GM12878 (cell line): Measurements from ENCODE around the gene C15orf40. TPM values are rescaled to one million over a fixed set of nuclear protein-coding genes. Genes with fewer than 3 reads are reported as not detected.

Source experiments
- ATAC-seq: fragments of 200-7000 bp; cut with Tn5 transposase; 3 replicates; pipeline ENCODE4 v1.9.1; 2020; ENCODE audit warnings: mild to moderate bottlenecking, moderate library complexity
- BruUV-seq: library from RNA; stranded (reverse); fragments of 400-500 nt; replicated peaks from 2 replicates; lab custom pipeline; 2021; lab: Mats Ljungman, UMichigan
- CTCF ChIA-PET: fragments of 300-600 bp; sonication (Branson Sonifier 250); formaldehyde crosslinking; extraction: SDS; loops from one replicate; lab custom pipeline; 2021; ENCODE audit warnings: inconsistent platforms; lab: Yijun Ruan, JAX
- POLR2A ChIA-PET: fragments of 350-600 bp; formaldehyde crosslinking; extraction: SDS; loops from one replicate; lab custom pipeline; 2021; ENCODE audit warnings: inconsistent platforms; lab: Charles Lee
- RAD21 ChIA-PET: fragments of 300-600 bp; sonication (Branson Sonifier 250); formaldehyde crosslinking; loops from one replicate; lab custom pipeline; 2023; ENCODE audit warnings: antibody characterized with exemption; ENCODE audit not compliant: unreplicated experiment; lab: Charles Lee
- SMC1A ChIA-PET: fragments of 300-600 bp; sonication (Branson Sonifier 250); formaldehyde crosslinking; loops from one replicate; lab custom pipeline; 2023; ENCODE audit not compliant: unreplicated experiment, uncharacterized antibody; lab: Charles Lee
- DNase-seq: peaks from one replicate; pipeline ENCODE4 v3.0.0-alpha.2; 2011; ENCODE audit warnings: low read depth, low spot score
- FAIRE-seq: peaks from 3 replicates; lab custom pipeline; 2011; peaks lifted over from hg19 to GRCh38; lab: Jason Lieb, UNC
- H2AFZ ChIP-seq: 2 replicates; pipeline ENCODE4 v1.6.0; 2011; ENCODE audit warnings: low read depth, low read length, control low read depth; ENCODE audit not compliant: control insufficient read depth
- H3K27ac ChIP-seq: 2 replicates; pipeline ENCODE4 v1.5.1; 2011; ENCODE audit warnings: control low read depth; ENCODE audit not compliant: control insufficient read depth, insufficient read depth
- H3K27me3 ChIP-seq, 2 experiments: replicated peaks in 1 of 2; 2 replicates each; pipeline versions ENCODE4 v1.6.0 to v1.6.1; 2011; ENCODE audit warnings: low read length in 1 of 2; ENCODE audit not compliant: control insufficient read depth in 2 of 2, insufficient read depth in 2 of 2
- H3K36me3 ChIP-seq, 2 experiments: 2 replicates each; pipeline ENCODE4 v1.5.1; 2011; ENCODE audit warnings: low read length in 1 of 2; ENCODE audit not compliant: control insufficient read depth in 2 of 2, insufficient read depth in 2 of 2
- H3K4me1 ChIP-seq: 2 replicates; pipeline ENCODE4 v1.6.1; 2011; ENCODE audit warnings: mild to moderate bottlenecking, low read length, moderate library complexity, mixed read lengths; ENCODE audit not compliant: control insufficient read depth, insufficient read depth
- H3K4me2 ChIP-seq: 2 replicates; pipeline ENCODE4 v1.6.0; 2011; ENCODE audit warnings: control low read depth; ENCODE audit not compliant: control insufficient read depth, insufficient read depth
- H3K4me3 ChIP-seq: fragments of 200-600 bp; sonication (generic); 2 replicates; pipeline ENCODE4 v1.5.1; 2016
- H3K79me2 ChIP-seq: 2 replicates; pipeline ENCODE4 v1.6.0; 2011; ENCODE audit warnings: low read length; ENCODE audit not compliant: control insufficient read depth, insufficient read depth
- H3K9ac ChIP-seq: 2 replicates; pipeline ENCODE4 v1.8.0; 2011; ENCODE audit warnings: low read length, control low read depth, mixed read lengths; ENCODE audit not compliant: control insufficient read depth, insufficient read depth
- H3K9me3 ChIP-seq: replicated peaks from 3 replicates; pipeline ENCODE4 v1.5.1; 2011; ENCODE audit warnings: mild to moderate bottlenecking, low read length; ENCODE audit not compliant: control insufficient read depth, insufficient read depth
- H4K20me1 ChIP-seq: 2 replicates; pipeline ENCODE4 v1.6.0; 2011; ENCODE audit not compliant: control insufficient read depth, insufficient read depth
- ATF2 ChIP-seq: IDR thresholded peaks from 2 replicates; pipeline ENCODE4 v1.6.1; 2012; ENCODE audit warnings: low read length, inconsistent platforms
- HCFC1 ChIP-seq: fragments of 150-350 bp; IDR thresholded peaks from 2 replicates; pipeline ENCODE4 v1.6.1; 2014; ENCODE audit warnings: low read length
- NFXL1 ChIP-seq: fragments of 450-650 bp; IDR thresholded peaks from 2 replicates; pipeline ENCODE4 v1.6.1; 2017; ENCODE audit warnings: antibody characterized with exemption, mild to moderate bottlenecking, borderline replicate concordance
- POLR2A ChIP-seq: IDR thresholded peaks from 2 replicates; pipeline ENCODE4 v1.6.1; 2011; ENCODE audit warnings: low read depth, mild to moderate bottlenecking, low read length
- RAD51 ChIP-seq: fragments of 450-650 bp; IDR thresholded peaks from 2 replicates; pipeline ENCODE4 v1.6.1; 2016; ENCODE audit warnings: moderate library complexity, mild to moderate bottlenecking, inconsistent platforms
- USF2 ChIP-seq: IDR thresholded peaks from 2 replicates; pipeline ENCODE4 v1.6.1; 2011; ENCODE audit warnings: low read depth, low read length, improper control_type of control experiment, borderline replicate concordance
- YBX1 ChIP-seq: fragments of 450-650 bp; IDR thresholded peaks from 2 replicates; pipeline ENCODE4 v1.6.1; 2016; ENCODE audit warnings: antibody characterized with exemption
- ZNF622 ChIP-seq: fragments of 450-650 bp; IDR thresholded peaks from 2 replicates; pipeline ENCODE4 v1.6.1; 2017; ENCODE audit warnings: mild to moderate bottlenecking, inconsistent platforms
- WGBS: methylation state at CpG from one replicate; pipeline ENCODE4 v1.1.6; 2016; ENCODE audit warnings: low lambda C conversion rate; ENCODE audit not compliant: insufficient replicate concordance, insufficient coverage; ENCODE audit errors: missing lambda C conversion rate; 5-methylcytosine and 5-hydroxymethylcytosine counted together
- in situ Hi-C: fragments of 300-500 bp; cut with MboI; formaldehyde crosslinking; loops from 9 replicates; pipeline ENCODE4 v1.14.3; 2018; ENCODE audit warnings: mixed read lengths
- intact Hi-C: fragments of 100-400 bp; cut with micrococcal nuclease; formaldehyde crosslinking; loops from one replicate; pipeline ENCODE4 v1.14.2; 2022; ENCODE audit not compliant: unreplicated experiment
- polyA plus RNA-seq, 11 experiments: library from polyadenylated mRNA; depleted of rRNA in 4 of 11; unstranded in 6 of 11; stranded (reverse) in 5 of 11; fragments of >200 nt; fragmentation: Nextera tagmentation in 4 of 11; fragmentation: Illumina TruSeq in 1 of 11; extraction: Ambion mirVana in 4 of 11; extraction: Trizol in 1 of 11; gene quantifications; 1 replicate in 1 of 11; 2 replicates in 10 of 11; pipeline versions ENCODE4 v1.2.1 to v1.2.3, GENCODE V29; 2011 to 2016; ENCODE audit warnings: inconsistent platforms in 2 of 11, missing spikeins in 2 of 11, low read depth in 1 of 11
- total RNA-seq, 4 experiments: library from RNA; depleted of rRNA in 3 of 4; stranded (reverse); fragments of >200 nt in 3 of 4; fragmentation: Illumina TruSeq in 1 of 4; extraction: Trizol in 1 of 4; gene quantifications; 2 replicates each; pipeline versions ENCODE4 v1.2.1 to v1.2.3, GENCODE V29; 2013 to 2021

The C15orf40 gene
- total and polyA plus RNA-seq, 10 of the 15 experiments (the other 5 are each of a cell fraction or from before 2014, with no cell fraction given), result 21.3 to 70.0 (median 31.8) TPM

- no TSS peak for BruUV-seq
- Histone ChIP-seq H4K20me1 (no peaks in the 10 kb centered on the region), H3K9ac (no peak overlapping the region), H3K9me3 (peaks cover 5% of the 10 kb centered on the region; the same call in 2 of the 3 replicates), H2AFZ (no peak overlapping the region), H3K36me3 (peaks cover 6 to 20% of the 10 kb centered on the region in 2 experiments), H3K79me2 (peaks cover 37% of the 10 kb centered on the region), H3K4me3 (no peak overlapping the region), H3K4me2 (no peak overlapping the region), H3K4me1 (no peaks in the 10 kb centered on the region), H3K27ac (no peak overlapping the region), H3K27me3 (no peaks in the 10 kb centered on the region)
- intact Hi-C loops, result no loop called here
- ATAC-seq, result no peak
- ChIA-PET POLR2A (no interaction called here), RAD21 (interaction anchor here (0.9 kb wide), 1 partner anchor 24 kb away, joined by 3 read pairs; no protein-coding TSS in a partner anchor), SMC1A (no interaction called here), CTCF (no interaction called here)
- no peak for FAIRE-seq
- no peak for DNase-seq
- 32% methylated on average over 1 of the region's 1 CpG for WGBS
- TF ChIP-seq HCFC1 (no peak), POLR2A (no peak), NFXL1 (no peak), YBX1 (no peak), RAD51 (no peak), ZNF622 (no peak), USF2 (no peak), ATF2 (no peak)
- in situ Hi-C loops, result no loop called here
These were observed 27.8 kb upstream of the C15orf40 start for GRCh38 chr15:83039206-83039605.
